Measurements from ENCODE around the gene GALNT15. TPM values are rescaled to one million over a fixed set of nuclear protein-coding genes. Genes with fewer than 3 reads are reported as not detected.

GALNT15 gene
- polyA plus RNA-seq, 1 donor (not counting 4 experiments of a cell fraction or from before 2014, with no cell fraction given), result not detected

DNA sequence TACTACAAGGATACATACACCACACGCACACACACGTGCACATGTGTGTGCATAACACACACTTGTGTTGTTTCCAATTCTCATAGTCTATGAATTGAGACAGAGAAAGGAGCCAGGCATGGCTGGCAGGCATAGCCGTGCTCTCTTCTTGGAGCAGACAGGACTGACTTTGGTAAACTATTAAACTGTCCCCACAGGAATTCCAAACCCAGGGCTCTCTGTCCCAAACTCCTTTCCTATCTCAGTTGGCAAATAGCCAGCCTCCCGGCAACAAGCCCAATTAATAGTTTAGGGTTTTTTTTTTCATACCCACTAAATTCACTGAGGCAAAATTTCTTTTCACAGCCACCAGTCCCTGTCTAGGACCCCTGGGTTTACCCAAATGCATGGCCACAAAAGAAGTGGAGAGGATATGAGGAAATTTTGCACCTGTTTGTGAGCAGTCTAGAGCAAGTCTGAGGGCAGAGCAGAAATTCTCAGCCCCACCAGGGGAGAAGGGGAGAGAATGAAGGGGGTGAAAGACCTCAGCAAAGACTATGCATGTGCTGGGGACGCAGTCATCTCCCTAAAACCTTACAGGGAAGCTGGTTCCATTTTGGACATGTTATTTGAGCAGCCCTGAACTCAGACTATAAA is 17.8 kb downstream of the GALNT15 start:
- Histone ChIP-seq H3K9me3 (ENCODE audit: control insufficient read depth, low read depth, low read length) (no peaks in the 10 kb centered on the region), H2AFZ (ENCODE audit: control insufficient read depth, low read length) (no peak overlapping the region), H3K27ac (ENCODE audit: control insufficient read depth, insufficient read depth, low read length) (no peak overlapping the region), H3K36me3 (ENCODE audit: control insufficient read depth in 2 of 2, extremely low read depth in 1 of 2, insufficient read depth in 2 of 2, low read length in 2 of 2) (no peaks in the 10 kb centered on the region), H3K9ac (ENCODE audit: control insufficient read depth, extremely low read depth, insufficient read depth, low read length) (no peak overlapping the region), H3K79me2 (ENCODE audit: control insufficient read depth, insufficient read depth, low read length) (no peaks in the 10 kb centered on the region), H3K27me3 (ENCODE audit: control insufficient read depth, extremely low read depth, insufficient read depth, low read length) (no peaks in the 10 kb centered on the region), H3K9me1 (ENCODE audit: control insufficient read depth, extremely low read depth, insufficient read depth, low read length) (no peaks in the 10 kb centered on the region), H3K4me1 (ENCODE audit: control insufficient read depth, extremely low read depth, insufficient read depth, low read length) (peaks cover 12% of the 10 kb centered on the region), H3K4me2 (ENCODE audit: control insufficient read depth, extremely low read depth, insufficient read depth, low read depth, low read length) (no peak overlapping the region), H3K4me3 (ENCODE audit: control insufficient read depth in 2 of 3, extremely low read depth in 1 of 3, insufficient read depth in 2 of 3, low read depth in 1 of 3, low read length in 3 of 3) (no peak overlapping the region), H4K20me1 (ENCODE audit: control insufficient read depth, extremely low read depth, insufficient read depth, low read length) (no peaks in the 10 kb centered on the region)
- dilution Hi-C loops (cut with MboI; ENCODE audit: extremely low pct_ligation_motif_present, low sequenced_read_pairs), result no loop called here
- FAIRE-seq, result no peak
- TF ChIP-seq EZH2 (IDR thresholded peaks at IDR 0.05; ENCODE audit: low read length), result no peak
- TF ChIP-seq, protein P1, sequence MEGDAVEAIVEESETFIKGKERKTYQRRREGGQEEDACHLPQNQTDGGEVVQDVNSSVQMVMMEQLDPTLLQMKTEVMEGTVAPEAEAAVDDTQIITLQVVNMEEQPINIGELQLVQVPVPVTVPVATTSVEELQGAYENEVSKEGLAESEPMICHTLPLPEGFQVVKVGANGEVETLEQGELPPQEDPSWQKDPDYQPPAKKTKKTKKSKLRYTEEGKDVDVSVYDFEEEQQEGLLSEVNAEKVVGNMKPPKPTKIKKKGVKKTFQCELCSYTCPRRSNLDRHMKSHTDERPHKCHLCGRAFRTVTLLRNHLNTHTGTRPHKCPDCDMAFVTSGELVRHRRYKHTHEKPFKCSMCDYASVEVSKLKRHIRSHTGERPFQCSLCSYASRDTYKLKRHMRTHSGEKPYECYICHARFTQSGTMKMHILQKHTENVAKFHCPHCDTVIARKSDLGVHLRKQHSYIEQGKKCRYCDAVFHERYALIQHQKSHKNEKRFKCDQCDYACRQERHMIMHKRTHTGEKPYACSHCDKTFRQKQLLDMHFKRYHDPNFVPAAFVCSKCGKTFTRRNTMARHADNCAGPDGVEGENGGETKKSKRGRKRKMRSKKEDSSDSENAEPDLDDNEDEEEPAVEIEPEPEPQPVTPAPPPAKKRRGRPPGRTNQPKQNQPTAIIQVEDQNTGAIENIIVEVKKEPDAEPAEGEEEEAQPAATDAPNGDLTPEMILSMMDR (optimal IDR thresholded peaks at IDR 0.05 in 1 of 3, IDR thresholded peaks at IDR 0.05 in 1 of 3, conservative IDR thresholded peaks at IDR 0.05 in 1 of 3; ENCODE audit: extremely low read depth in 1 of 3, insufficient read depth in 2 of 3, low read length in 3 of 3), result no peak
- DNase-seq (ENCODE audit: low read depth, low spot score), result no peak

DNA sequence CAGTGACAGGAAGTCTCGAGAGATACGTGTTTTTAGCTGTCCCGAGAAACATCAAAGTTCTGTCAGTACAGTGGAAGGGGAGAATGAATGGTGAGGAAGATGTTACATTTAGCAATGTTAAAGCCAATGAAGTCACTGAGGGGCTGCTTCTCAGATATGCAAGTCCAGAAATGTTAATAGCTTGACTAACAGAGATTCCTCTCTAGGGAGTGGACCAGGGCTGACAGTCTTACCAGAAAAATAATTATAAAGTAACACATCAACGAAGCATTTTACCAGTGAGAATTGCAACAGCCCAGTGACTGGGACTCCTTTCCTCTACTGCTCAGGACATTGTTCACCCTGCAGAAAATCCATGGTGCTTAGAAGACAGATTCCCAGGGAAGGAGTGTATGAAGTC is 23.9 kb downstream of the GALNT15 start:
- H3K36me3 ChIP-seq (ENCODE audit: control insufficient read depth in 2 of 2, extremely low read depth in 1 of 2, insufficient read depth in 2 of 2, low read length in 2 of 2), result no peaks in the 10 kb centered on the region
- H3K9me3 ChIP-seq (ENCODE audit: control insufficient read depth, low read depth, low read length), result no peaks in the 10 kb centered on the region
- no peaks in the 10 kb centered on the region for H3K9me1 ChIP-seq (ENCODE audit: control insufficient read depth, extremely low read depth, insufficient read depth, low read length)
- no peaks in the 10 kb centered on the region for H4K20me1 ChIP-seq (ENCODE audit: control insufficient read depth, extremely low read depth, insufficient read depth, low read length)
- dilution Hi-C loops (cut with MboI; ENCODE audit: extremely low pct_ligation_motif_present, low sequenced_read_pairs), result no loop called here
- H3K79me2 ChIP-seq (ENCODE audit: control insufficient read depth, insufficient read depth, low read length), result no peaks in the 10 kb centered on the region
- DNase-seq (ENCODE audit: low read depth, low spot score) (no peak), FAIRE-seq (no peak)
- no peak overlapping the region for H3K4me2 ChIP-seq (ENCODE audit: control insufficient read depth, extremely low read depth, insufficient read depth, low read depth, low read length)
- TF ChIP-seq, protein P1 (optimal IDR thresholded peaks at IDR 0.05 in 1 of 3, IDR thresholded peaks at IDR 0.05 in 1 of 3, conservative IDR thresholded peaks at IDR 0.05 in 1 of 3; ENCODE audit: extremely low read depth in 1 of 3, insufficient read depth in 2 of 3, low read length in 3 of 3), result no peak
- no peak for TF ChIP-seq EZH2 (IDR thresholded peaks at IDR 0.05; ENCODE audit: low read length)
- no peak overlapping the region for H2AFZ ChIP-seq (ENCODE audit: control insufficient read depth, low read length)
- peaks cover 5% of the 10 kb centered on the region for H3K27me3 ChIP-seq (ENCODE audit: control insufficient read depth, extremely low read depth, insufficient read depth, low read length)
- no peak overlapping the region for H3K27ac ChIP-seq (ENCODE audit: control insufficient read depth, insufficient read depth, low read length)
- H3K4me3 ChIP-seq (ENCODE audit: control insufficient read depth in 2 of 3, extremely low read depth in 1 of 3, insufficient read depth in 2 of 3, low read depth in 1 of 3, low read length in 3 of 3), result no peak overlapping the region
- no peaks in the 10 kb centered on the region for H3K4me1 ChIP-seq (ENCODE audit: control insufficient read depth, extremely low read depth, insufficient read depth, low read length)
- H3K9ac ChIP-seq (ENCODE audit: control insufficient read depth, extremely low read depth, insufficient read depth, low read length), result no peak overlapping the region

Data from keratinocyte (primary cell).